HCEC 1CT (cell line): Measurements from ENCODE around the gene FPGS.
"Not testable (repeated sequence)": the region's sequence is repeated elsewhere in the genome, so short reads cannot be mapped to it uniquely, and the experiment has no call there.

Experiments
- DNase-seq: peaks from one replicate; pipeline ENCODE4 v3.0.0-alpha.2; 2017

Gene FPGS

GRCh38 chr9:127802576-127803443 lies at the start of gene FPGS:
TSS of gene FPGS (plus strand) at chr9:127802882. CDS start at chr9:127802925, 43 bp downstream.
- DNase-seq = peak; percentile 88

GRCh38 chr9:127753148-127753547 lies 49.5 kb upstream of the FPGS start:
- DNase-seq = no peak

- DNase-seq = no peak
Observed at GRCh38 chr9:127753622-127754021, 49.1 kb upstream of the FPGS start.

GRCh38 chr9:127754099-127755060 lies 48.3 kb upstream of the FPGS start:
- DNase-seq = peak; percentile 22

GRCh38 chr9:127755061-127756060 lies 47.3 kb upstream of the FPGS start:
- no peak for DNase-seq

- DNase-seq = no peak
Observed at GRCh38 chr9:127756233-127756632, 46.4 kb upstream of the FPGS start.

GRCh38 chr9:127756776-127757175 lies 45.9 kb upstream of the FPGS start:
- not testable (repeated sequence) for DNase-seq

GRCh38 chr9:127758843-127759242 lies 43.8 kb upstream of the FPGS start:
- DNase-seq = no peak

GRCh38 chr9:127761061-127761460 lies 41.6 kb upstream of the FPGS start:
- DNase-seq = no peak

GRCh38 chr9:127761491-127761956 lies 41.2 kb upstream of the FPGS start:
- no peak for DNase-seq

- DNase-seq = no peak
Observed at GRCh38 chr9:127762111-127762676, 40.5 kb upstream of the FPGS start.

- DNase-seq = no peak
Observed at GRCh38 chr9:127763918-127764384, 38.7 kb upstream of the FPGS start.

- no peak for DNase-seq
Observed at GRCh38 chr9:127765418-127765817, 37.3 kb upstream of the FPGS start.

GRCh38 chr9:127767410-127767809 lies 35.3 kb upstream of the FPGS start:
- DNase-seq = no peak

- DNase-seq = no peak
Observed at GRCh38 chr9:127767909-127768331, 34.8 kb upstream of the FPGS start.

GRCh38 chr9:127768698-127769097 lies 34.0 kb upstream of the FPGS start:
- no peak for DNase-seq

- DNase-seq = no peak
Observed at GRCh38 chr9:127769101-127769500, 33.6 kb upstream of the FPGS start.

- no peak for DNase-seq
Observed at GRCh38 chr9:127769929-127770582, 32.6 kb upstream of the FPGS start.

- no peak for DNase-seq
Observed at GRCh38 chr9:127770583-127770904, 32.1 kb upstream of the FPGS start.

GRCh38 chr9:127770905-127771569 lies 31.6 kb upstream of the FPGS start:
- peak; percentile 97 for DNase-seq
